GM18520 (cell line): Measurements from ENCODE around the gene ZMYND10.

Experiments used
- ATAC-seq: cut with Tn5 transposase; IDR thresholded peaks from one replicate; pipeline ENCODE4 v1.9.1; 2021; ENCODE audit not compliant: unreplicated experiment

The ZMYND10 gene

GRCh38 chr3:50327129-50327528, 18.4 kb downstream of the ZMYND10 start:
- ATAC-seq: no peak

- ATAC-seq: no peak
These were observed 19.4 kb downstream of the ZMYND10 start for GRCh38 chr3:50326182-50326541.

- no peak for ATAC-seq
These were observed 19.9 kb downstream of the ZMYND10 start for GRCh38 chr3:50325497-50326181.

- no peak for ATAC-seq
These were observed 20.4 kb downstream of the ZMYND10 start for GRCh38 chr3:50325113-50325480.

GRCh38 chr3:50324351-50325112, 21.0 kb downstream of the ZMYND10 start:
- no peak for ATAC-seq

- no peak for ATAC-seq
These were observed 21.8 kb downstream of the ZMYND10 start for GRCh38 chr3:50323614-50324199.

- ATAC-seq: no peak
These were observed 22.4 kb downstream of the ZMYND10 start for GRCh38 chr3:50323092-50323600.

GRCh38 chr3:50322386-50323091, 23.0 kb downstream of the ZMYND10 start, which contains the start of gene HYAL2:
Gene HYAL2 (minus strand): TSS chr3:50322745. CDS start chr3:50320489, 2,256 bp downstream.
- ATAC-seq: no peak

- no peak for ATAC-seq
These were observed 23.5 kb downstream of the ZMYND10 start for GRCh38 chr3:50322115-50322385.

- ATAC-seq: peak; percentile 36
These were observed 24.0 kb downstream of the ZMYND10 start for GRCh38 chr3:50321336-50322114.

GRCh38 chr3:50320853-50321335, 24.6 kb downstream of the ZMYND10 start:
- ATAC-seq: peak; percentile 35

- ATAC-seq: no peak
These were observed 25.5 kb downstream of the ZMYND10 start for GRCh38 chr3:50319894-50320625.

- ATAC-seq: no peak
These were observed 26.2 kb downstream of the ZMYND10 start for GRCh38 chr3:50319181-50319893.

GRCh38 chr3:50318615-50319014, 26.9 kb downstream of the ZMYND10 start:
- no peak for ATAC-seq

GRCh38 chr3:50318163-50318562, 27.4 kb downstream of the ZMYND10 start:
- no peak for ATAC-seq

GRCh38 chr3:50317300-50317699, 28.2 kb downstream of the ZMYND10 start:
- no peak for ATAC-seq

- ATAC-seq: no peak
These were observed 28.8 kb downstream of the ZMYND10 start for GRCh38 chr3:50316657-50317242.

GRCh38 chr3:50314816-50315215, 30.7 kb downstream of the ZMYND10 start:
- ATAC-seq: no peak

GRCh38 chr3:50314342-50314741, 31.2 kb downstream of the ZMYND10 start:
- no peak for ATAC-seq
